ENCODE results near the gene BAIAP2L1. TPM values are rescaled to one million over a fixed set of nuclear protein-coding genes. Genes with fewer than 3 reads are reported as not detected.

BAIAP2L1 gene
- total and polyA plus RNA-seq, 2 of the 8 experiments (the other 6 are each of a cell fraction or from before 2014, with no cell fraction given) = 19.2 to 42.9 TPM

- TF ChIP-seq, protein P1, sequence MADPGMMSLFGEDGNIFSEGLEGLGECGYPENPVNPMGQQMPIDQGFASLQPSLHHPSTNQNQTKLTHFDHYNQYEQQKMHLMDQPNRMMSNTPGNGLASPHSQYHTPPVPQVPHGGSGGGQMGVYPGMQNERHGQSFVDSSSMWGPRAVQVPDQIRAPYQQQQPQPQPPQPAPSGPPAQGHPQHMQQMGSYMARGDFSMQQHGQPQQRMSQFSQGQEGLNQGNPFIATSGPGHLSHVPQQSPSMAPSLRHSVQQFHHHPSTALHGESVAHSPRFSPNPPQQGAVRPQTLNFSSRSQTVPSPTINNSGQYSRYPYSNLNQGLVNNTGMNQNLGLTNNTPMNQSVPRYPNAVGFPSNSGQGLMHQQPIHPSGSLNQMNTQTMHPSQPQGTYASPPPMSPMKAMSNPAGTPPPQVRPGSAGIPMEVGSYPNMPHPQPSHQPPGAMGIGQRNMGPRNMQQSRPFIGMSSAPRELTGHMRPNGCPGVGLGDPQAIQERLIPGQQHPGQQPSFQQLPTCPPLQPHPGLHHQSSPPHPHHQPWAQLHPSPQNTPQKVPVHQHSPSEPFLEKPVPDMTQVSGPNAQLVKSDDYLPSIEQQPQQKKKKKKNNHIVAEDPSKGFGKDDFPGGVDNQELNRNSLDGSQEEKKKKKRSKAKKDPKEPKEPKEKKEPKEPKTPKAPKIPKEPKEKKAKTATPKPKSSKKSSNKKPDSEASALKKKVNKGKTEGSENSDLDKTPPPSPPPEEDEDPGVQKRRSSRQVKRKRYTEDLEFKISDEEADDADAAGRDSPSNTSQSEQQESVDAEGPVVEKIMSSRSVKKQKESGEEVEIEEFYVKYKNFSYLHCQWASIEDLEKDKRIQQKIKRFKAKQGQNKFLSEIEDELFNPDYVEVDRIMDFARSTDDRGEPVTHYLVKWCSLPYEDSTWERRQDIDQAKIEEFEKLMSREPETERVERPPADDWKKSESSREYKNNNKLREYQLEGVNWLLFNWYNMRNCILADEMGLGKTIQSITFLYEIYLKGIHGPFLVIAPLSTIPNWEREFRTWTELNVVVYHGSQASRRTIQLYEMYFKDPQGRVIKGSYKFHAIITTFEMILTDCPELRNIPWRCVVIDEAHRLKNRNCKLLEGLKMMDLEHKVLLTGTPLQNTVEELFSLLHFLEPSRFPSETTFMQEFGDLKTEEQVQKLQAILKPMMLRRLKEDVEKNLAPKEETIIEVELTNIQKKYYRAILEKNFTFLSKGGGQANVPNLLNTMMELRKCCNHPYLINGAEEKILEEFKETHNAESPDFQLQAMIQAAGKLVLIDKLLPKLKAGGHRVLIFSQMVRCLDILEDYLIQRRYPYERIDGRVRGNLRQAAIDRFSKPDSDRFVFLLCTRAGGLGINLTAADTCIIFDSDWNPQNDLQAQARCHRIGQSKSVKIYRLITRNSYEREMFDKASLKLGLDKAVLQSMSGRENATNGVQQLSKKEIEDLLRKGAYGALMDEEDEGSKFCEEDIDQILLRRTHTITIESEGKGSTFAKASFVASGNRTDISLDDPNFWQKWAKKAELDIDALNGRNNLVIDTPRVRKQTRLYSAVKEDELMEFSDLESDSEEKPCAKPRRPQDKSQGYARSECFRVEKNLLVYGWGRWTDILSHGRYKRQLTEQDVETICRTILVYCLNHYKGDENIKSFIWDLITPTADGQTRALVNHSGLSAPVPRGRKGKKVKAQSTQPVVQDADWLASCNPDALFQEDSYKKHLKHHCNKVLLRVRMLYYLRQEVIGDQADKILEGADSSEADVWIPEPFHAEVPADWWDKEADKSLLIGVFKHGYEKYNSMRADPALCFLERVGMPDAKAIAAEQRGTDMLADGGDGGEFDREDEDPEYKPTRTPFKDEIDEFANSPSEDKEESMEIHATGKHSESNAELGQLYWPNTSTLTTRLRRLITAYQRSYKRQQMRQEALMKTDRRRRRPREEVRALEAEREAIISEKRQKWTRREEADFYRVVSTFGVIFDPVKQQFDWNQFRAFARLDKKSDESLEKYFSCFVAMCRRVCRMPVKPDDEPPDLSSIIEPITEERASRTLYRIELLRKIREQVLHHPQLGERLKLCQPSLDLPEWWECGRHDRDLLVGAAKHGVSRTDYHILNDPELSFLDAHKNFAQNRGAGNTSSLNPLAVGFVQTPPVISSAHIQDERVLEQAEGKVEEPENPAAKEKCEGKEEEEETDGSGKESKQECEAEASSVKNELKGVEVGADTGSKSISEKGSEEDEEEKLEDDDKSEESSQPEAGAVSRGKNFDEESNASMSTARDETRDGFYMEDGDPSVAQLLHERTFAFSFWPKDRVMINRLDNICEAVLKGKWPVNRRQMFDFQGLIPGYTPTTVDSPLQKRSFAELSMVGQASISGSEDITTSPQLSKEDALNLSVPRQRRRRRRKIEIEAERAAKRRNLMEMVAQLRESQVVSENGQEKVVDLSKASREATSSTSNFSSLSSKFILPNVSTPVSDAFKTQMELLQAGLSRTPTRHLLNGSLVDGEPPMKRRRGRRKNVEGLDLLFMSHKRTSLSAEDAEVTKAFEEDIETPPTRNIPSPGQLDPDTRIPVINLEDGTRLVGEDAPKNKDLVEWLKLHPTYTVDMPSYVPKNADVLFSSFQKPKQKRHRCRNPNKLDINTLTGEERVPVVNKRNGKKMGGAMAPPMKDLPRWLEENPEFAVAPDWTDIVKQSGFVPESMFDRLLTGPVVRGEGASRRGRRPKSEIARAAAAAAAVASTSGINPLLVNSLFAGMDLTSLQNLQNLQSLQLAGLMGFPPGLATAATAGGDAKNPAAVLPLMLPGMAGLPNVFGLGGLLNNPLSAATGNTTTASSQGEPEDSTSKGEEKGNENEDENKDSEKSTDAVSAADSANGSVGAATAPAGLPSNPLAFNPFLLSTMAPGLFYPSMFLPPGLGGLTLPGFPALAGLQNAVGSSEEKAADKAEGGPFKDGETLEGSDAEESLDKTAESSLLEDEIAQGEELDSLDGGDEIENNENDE (IDR thresholded peaks at IDR 0.05; ENCODE audit: insufficient replicate concordance, low read length) = no peak
- TF ChIP-seq CBX5 (IDR thresholded peaks at IDR 0.05; ENCODE audit: low read depth, low read length) = no peak
- TF ChIP-seq POLR2A (IDR thresholded peaks at IDR 0.05; ENCODE audit: control extremely low read depth in 1 of 2, low read depth in 2 of 2, low read length in 2 of 2) = peak; percentile 52 to 83
- TF ChIP-seq PHF8 (conservative IDR thresholded peaks at IDR 0.05; ENCODE audit: low read depth, low read length) = peak; percentile 75
- no peak for TF ChIP-seq CEBPB (IDR thresholded peaks at IDR 0.05; ENCODE audit: low read depth, low read length)
- TF ChIP-seq MAX (IDR thresholded peaks at IDR 0.05) = peak; percentile 61
- peak; percentile 63; the same call in 1 of the 2 replicates for TF ChIP-seq RBBP5 (IDR thresholded peaks at IDR 0.05; ENCODE audit: borderline replicate concordance, low read depth, low read length)
- peak; percentile 67; the same call in 1 of the 2 replicates for TF ChIP-seq E2F6 (IDR thresholded peaks at IDR 0.05)
- no peak for TF ChIP-seq RXRA (IDR thresholded peaks at IDR 0.05; ENCODE audit: insufficient read depth, low read depth, low read length)
Observed at GRCh38 chr7:98400542-98401340, at the start of gene BAIAP2L1 (continued).
